HEK293 (cell line): ENCODE results near the gene PRKAB2.

Experiments
- BCL6B ChIP-seq: fragments of 450-650 bp; formaldehyde crosslinking; IDR thresholded peaks from 2 replicates; pipeline ENCODE4 v1.5.1; 2017; ENCODE audit warnings: missing biosample characterization, missing genetic modification characterization
- GLI2 ChIP-seq: fragments of 450-650 bp; formaldehyde crosslinking; IDR thresholded peaks from 2 replicates; pipeline ENCODE4; 2017; ENCODE audit warnings: missing biosample characterization, missing genetic modification characterization, low read depth, borderline replicate concordance
- IKZF3 ChIP-seq: fragments of 450-650 bp; IDR thresholded peaks from 2 replicates; pipeline ENCODE4 v1.5.0; 2018; ENCODE audit warnings: missing biosample characterization, mild to moderate bottlenecking, missing genetic modification characterization, moderate library complexity
- KLF10 ChIP-seq: fragments of 450-650 bp; IDR thresholded peaks from 2 replicates; pipeline ENCODE4 v1.5.1; 2018; ENCODE audit warnings: missing biosample characterization, mild to moderate bottlenecking, missing genetic modification characterization
- KLF16 ChIP-seq: fragments of 450-650 bp; formaldehyde crosslinking; IDR thresholded peaks from 2 replicates; pipeline ENCODE4 v1.5.1; 2017; ENCODE audit warnings: missing biosample characterization, missing genetic modification characterization
- MEIS1 ChIP-seq: sonication (generic); formaldehyde crosslinking; IDR thresholded peaks from 2 replicates; pipeline ENCODE4 v1.8.1; 2022; ENCODE audit warnings: missing genetic modification reagents, mild to moderate bottlenecking, borderline replicate concordance
- RBAK ChIP-seq: fragments of 450-650 bp; formaldehyde crosslinking; IDR thresholded peaks from 2 replicates; pipeline ENCODE4 v1.5.1; 2016; ENCODE audit warnings: missing biosample characterization, missing genetic modification characterization
- TCF7L2 ChIP-seq: IDR thresholded peaks from 2 replicates; pipeline ENCODE4 v1.6.1; 2011; ENCODE audit warnings: low read depth, mild to moderate bottlenecking, inconsistent platforms, low read length, moderate library complexity, borderline replicate concordance
- ZFP41 ChIP-seq: fragments of 450-650 bp; formaldehyde crosslinking; IDR thresholded peaks from 2 replicates; pipeline ENCODE4 v1.5.1; 2016; ENCODE audit warnings: missing biosample characterization, missing genetic modification characterization, borderline replicate concordance
- ZIC2 ChIP-seq: fragments of 450-650 bp; formaldehyde crosslinking; IDR thresholded peaks from 2 replicates; pipeline ENCODE4 v1.5.1; 2016; ENCODE audit warnings: missing biosample characterization, missing genetic modification characterization
- ZNF114 ChIP-seq: fragments of 450-650 bp; formaldehyde crosslinking; IDR thresholded peaks from 2 replicates; pipeline ENCODE4 v1.5.0; 2017; ENCODE audit warnings: missing biosample characterization, missing genetic modification characterization
- ZNF221 ChIP-seq: fragments of 450-650 bp; formaldehyde crosslinking; IDR thresholded peaks from 2 replicates; pipeline ENCODE4 v1.5.1; 2017; ENCODE audit warnings: missing biosample characterization, missing genetic modification characterization, borderline replicate concordance
- ZNF248 ChIP-seq: fragments of 450-650 bp; formaldehyde crosslinking; IDR thresholded peaks from 2 replicates; pipeline ENCODE4 v1.5.1; 2017; ENCODE audit warnings: missing biosample characterization, missing genetic modification characterization
- ZNF391 ChIP-seq: fragments of 450-650 bp; formaldehyde crosslinking; IDR thresholded peaks from 2 replicates; pipeline ENCODE4 v1.5.1; 2016; ENCODE audit warnings: low read depth, missing biosample characterization, missing genetic modification characterization, borderline replicate concordance
- ZNF423 ChIP-seq: fragments of 450-650 bp; formaldehyde crosslinking; IDR thresholded peaks from 2 replicates; pipeline ENCODE4 v1.5.1; 2016; ENCODE audit warnings: missing biosample characterization, missing genetic modification characterization
- ZNF433 ChIP-seq: fragments of 450-650 bp; formaldehyde crosslinking; IDR thresholded peaks from 2 replicates; pipeline ENCODE4 v1.5.1; 2016; ENCODE audit warnings: missing biosample characterization, missing genetic modification characterization, low read depth
- ZNF473 ChIP-seq: fragments of 450-650 bp; formaldehyde crosslinking; IDR thresholded peaks from 2 replicates; pipeline ENCODE4 v1.5.1; 2017; ENCODE audit warnings: missing biosample characterization, missing genetic modification characterization
- ZNF558 ChIP-seq: fragments of 450-650 bp; formaldehyde crosslinking; IDR thresholded peaks from 2 replicates; pipeline ENCODE4 v1.5.1; 2016; ENCODE audit warnings: missing biosample characterization, missing genetic modification characterization
- ZNF585B ChIP-seq: fragments of 450-650 bp; formaldehyde crosslinking; IDR thresholded peaks from 2 replicates; pipeline ENCODE4 v1.5.1; 2016; ENCODE audit warnings: missing biosample characterization, missing genetic modification characterization
- ZNF610 ChIP-seq: fragments of 450-650 bp; formaldehyde crosslinking; IDR thresholded peaks from 2 replicates; pipeline ENCODE4 v1.5.1; 2016; ENCODE audit warnings: missing biosample characterization, missing genetic modification characterization, borderline replicate concordance
- ZNF654 ChIP-seq: fragments of 450-650 bp; formaldehyde crosslinking; IDR thresholded peaks from 2 replicates; pipeline ENCODE4 v1.5.1; 2016; ENCODE audit warnings: low read depth, missing biosample characterization, missing genetic modification characterization
- ZNF692 ChIP-seq: fragments of 450-650 bp; formaldehyde crosslinking; IDR thresholded peaks from 2 replicates; pipeline ENCODE4 v1.5.1; 2016; ENCODE audit warnings: missing biosample characterization, missing genetic modification characterization
- ZNF747 ChIP-seq: fragments of 450-650 bp; formaldehyde crosslinking; IDR thresholded peaks from 2 replicates; pipeline ENCODE4 v1.5.1; 2016; ENCODE audit warnings: missing biosample characterization, missing genetic modification characterization
- ZNF76 ChIP-seq: fragments of 450-650 bp; formaldehyde crosslinking; IDR thresholded peaks from 2 replicates; pipeline ENCODE4; 2016; ENCODE audit warnings: low read depth, missing biosample characterization, missing genetic modification characterization, borderline replicate concordance
- ZNF768 ChIP-seq: fragments of 450-650 bp; formaldehyde crosslinking; IDR thresholded peaks from 2 replicates; pipeline ENCODE4 v1.5.1; 2018; ENCODE audit warnings: missing biosample characterization, mild to moderate bottlenecking, missing genetic modification characterization
- ZNF830 ChIP-seq: fragments of 450-650 bp; IDR thresholded peaks from 2 replicates; pipeline ENCODE4 v1.5.0; 2018; ENCODE audit warnings: missing biosample characterization, missing genetic modification characterization, low read depth, mild to moderate bottlenecking, moderate library complexity
- TF ChIP-seq, protein P1 (sequence below): fragments of 450-650 bp; formaldehyde crosslinking; IDR thresholded peaks from 2 replicates; pipeline ENCODE4 v1.5.1; 2017; ENCODE audit warnings: missing biosample characterization, missing genetic modification characterization
- TF ChIP-seq, protein P2 (sequence below): fragments of 450-650 bp; formaldehyde crosslinking; IDR thresholded peaks from 2 replicates; pipeline ENCODE4 v1.5.1; 2016; ENCODE audit warnings: missing biosample characterization, missing genetic modification characterization
- TF ChIP-seq, protein P3 (sequence below): fragments of 450-650 bp; formaldehyde crosslinking; IDR thresholded peaks from 2 replicates; pipeline ENCODE4 v1.5.1; 2017; ENCODE audit warnings: missing biosample characterization, missing genetic modification characterization

Gene PRKAB2

DNA sequence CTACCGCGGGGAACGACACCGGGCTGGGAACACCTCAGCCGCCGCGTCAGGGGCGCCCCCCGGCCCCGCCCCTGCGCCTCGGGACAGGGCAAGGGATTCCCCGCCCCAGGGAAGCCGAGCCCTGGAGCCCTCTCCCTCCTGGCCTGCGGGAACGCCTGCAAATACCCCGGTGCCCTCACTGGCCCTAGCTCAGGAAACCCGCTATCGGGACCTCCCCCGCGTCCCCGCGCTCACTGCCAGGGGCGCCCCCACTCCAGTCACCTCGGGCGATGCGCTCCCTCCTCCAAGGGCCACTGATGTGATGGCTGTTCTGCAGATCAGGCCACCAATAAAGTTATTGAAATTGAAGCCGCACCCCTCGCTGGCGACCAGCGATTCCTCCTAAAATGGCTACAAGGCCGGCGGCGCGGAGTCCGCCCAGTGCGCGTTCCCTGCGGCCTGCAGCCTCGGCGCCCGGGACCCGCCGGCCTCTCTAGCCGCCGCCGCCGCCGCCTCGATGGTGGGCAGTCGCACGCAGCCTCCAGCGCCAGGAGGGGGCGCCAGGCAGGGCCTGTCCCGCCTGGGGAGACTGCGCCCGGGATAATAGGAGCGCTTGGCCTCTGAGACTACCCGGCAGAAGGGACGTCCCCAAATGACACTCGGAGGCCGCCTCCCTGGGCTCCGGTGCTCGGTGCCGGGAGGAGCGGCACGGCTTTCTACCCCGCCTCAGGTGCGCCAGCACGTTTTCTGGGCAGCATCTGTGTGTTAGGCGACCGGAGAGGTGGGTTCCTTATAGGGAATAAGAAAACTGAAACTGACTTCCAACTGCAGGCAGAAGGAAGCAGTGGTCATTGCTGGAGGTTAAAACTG lies at the start of gene PRKAB2 (continued):
- TF ChIP-seq ZNF391: no peak
- peak; percentile 91 for TF ChIP-seq ZNF692 (tag by site-specific recombination)
- no peak for TF ChIP-seq BCL6B (tag by site-specific recombination)
- no peak for TF ChIP-seq ZNF768 (tag by site-specific recombination)
- TF ChIP-seq ZNF610: peak; percentile 31; the same call in 1 of the 2 replicates
- no peak for TF ChIP-seq RBAK (tag by site-specific recombination)
- TF ChIP-seq ZNF654 (tag by site-specific recombination): no peak; the same call in 1 of the 2 replicates
- TF ChIP-seq, protein P1, sequence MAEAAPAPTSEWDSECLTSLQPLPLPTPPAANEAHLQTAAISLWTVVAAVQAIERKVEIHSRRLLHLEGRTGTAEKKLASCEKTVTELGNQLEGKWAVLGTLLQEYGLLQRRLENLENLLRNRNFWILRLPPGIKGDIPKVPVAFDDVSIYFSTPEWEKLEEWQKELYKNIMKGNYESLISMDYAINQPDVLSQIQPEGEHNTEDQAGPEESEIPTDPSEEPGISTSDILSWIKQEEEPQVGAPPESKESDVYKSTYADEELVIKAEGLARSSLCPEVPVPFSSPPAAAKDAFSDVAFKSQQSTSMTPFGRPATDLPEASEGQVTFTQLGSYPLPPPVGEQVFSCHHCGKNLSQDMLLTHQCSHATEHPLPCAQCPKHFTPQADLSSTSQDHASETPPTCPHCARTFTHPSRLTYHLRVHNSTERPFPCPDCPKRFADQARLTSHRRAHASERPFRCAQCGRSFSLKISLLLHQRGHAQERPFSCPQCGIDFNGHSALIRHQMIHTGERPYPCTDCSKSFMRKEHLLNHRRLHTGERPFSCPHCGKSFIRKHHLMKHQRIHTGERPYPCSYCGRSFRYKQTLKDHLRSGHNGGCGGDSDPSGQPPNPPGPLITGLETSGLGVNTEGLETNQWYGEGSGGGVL (tag by site-specific recombination): peak; percentile 92
- TF ChIP-seq, protein P2, sequence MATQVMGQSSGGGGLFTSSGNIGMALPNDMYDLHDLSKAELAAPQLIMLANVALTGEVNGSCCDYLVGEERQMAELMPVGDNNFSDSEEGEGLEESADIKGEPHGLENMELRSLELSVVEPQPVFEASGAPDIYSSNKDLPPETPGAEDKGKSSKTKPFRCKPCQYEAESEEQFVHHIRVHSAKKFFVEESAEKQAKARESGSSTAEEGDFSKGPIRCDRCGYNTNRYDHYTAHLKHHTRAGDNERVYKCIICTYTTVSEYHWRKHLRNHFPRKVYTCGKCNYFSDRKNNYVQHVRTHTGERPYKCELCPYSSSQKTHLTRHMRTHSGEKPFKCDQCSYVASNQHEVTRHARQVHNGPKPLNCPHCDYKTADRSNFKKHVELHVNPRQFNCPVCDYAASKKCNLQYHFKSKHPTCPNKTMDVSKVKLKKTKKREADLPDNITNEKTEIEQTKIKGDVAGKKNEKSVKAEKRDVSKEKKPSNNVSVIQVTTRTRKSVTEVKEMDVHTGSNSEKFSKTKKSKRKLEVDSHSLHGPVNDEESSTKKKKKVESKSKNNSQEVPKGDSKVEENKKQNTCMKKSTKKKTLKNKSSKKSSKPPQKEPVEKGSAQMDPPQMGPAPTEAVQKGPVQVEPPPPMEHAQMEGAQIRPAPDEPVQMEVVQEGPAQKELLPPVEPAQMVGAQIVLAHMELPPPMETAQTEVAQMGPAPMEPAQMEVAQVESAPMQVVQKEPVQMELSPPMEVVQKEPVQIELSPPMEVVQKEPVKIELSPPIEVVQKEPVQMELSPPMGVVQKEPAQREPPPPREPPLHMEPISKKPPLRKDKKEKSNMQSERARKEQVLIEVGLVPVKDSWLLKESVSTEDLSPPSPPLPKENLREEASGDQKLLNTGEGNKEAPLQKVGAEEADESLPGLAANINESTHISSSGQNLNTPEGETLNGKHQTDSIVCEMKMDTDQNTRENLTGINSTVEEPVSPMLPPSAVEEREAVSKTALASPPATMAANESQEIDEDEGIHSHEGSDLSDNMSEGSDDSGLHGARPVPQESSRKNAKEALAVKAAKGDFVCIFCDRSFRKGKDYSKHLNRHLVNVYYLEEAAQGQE: 0 out of 2 replicates have a peak, but pooled peaks have one; percentile 12
- TF ChIP-seq ZNF473: no peak
- no peak for TF ChIP-seq ZNF830 (tag by site-specific recombination)
- peak; percentile 47; the same call in 1 of the 2 replicates for TF ChIP-seq ZNF558 (tag by site-specific recombination)
- TF ChIP-seq IKZF3 (tag by site-specific recombination): peak; percentile 87
- no peak for TF ChIP-seq ZNF747 (tag by site-specific recombination)
- peak; percentile 86 for TF ChIP-seq ZNF76 (tag by site-specific recombination)
- no peak for TF ChIP-seq ZNF221 (tag by site-specific recombination)
- peak; percentile 84 for TF ChIP-seq ZIC2 (tag by site-specific recombination)
- TF ChIP-seq ZNF423 (tag by site-specific recombination): peak; percentile 44; the same call in 1 of the 2 replicates
- TF ChIP-seq GLI2 (tag by site-specific recombination): no peak
- peak; percentile 97 for TF ChIP-seq KLF10 (tag by site-specific recombination)
- no peak for TF ChIP-seq ZNF433 (tag by site-specific recombination)
- TF ChIP-seq TCF7L2: peak; percentile 13; the same call in 1 of the 2 replicates
- 0 out of 2 replicates have a peak, but pooled peaks have one; percentile 42 for TF ChIP-seq MEIS1 (CRISPR knock-in tag)
- 0 out of 2 replicates have a peak, but pooled peaks have one; percentile 3 for TF ChIP-seq ZNF585B
- no peak for TF ChIP-seq ZNF114 (tag by site-specific recombination)
- no peak for TF ChIP-seq ZNF248 (tag by site-specific recombination)
- TF ChIP-seq, protein P3, sequence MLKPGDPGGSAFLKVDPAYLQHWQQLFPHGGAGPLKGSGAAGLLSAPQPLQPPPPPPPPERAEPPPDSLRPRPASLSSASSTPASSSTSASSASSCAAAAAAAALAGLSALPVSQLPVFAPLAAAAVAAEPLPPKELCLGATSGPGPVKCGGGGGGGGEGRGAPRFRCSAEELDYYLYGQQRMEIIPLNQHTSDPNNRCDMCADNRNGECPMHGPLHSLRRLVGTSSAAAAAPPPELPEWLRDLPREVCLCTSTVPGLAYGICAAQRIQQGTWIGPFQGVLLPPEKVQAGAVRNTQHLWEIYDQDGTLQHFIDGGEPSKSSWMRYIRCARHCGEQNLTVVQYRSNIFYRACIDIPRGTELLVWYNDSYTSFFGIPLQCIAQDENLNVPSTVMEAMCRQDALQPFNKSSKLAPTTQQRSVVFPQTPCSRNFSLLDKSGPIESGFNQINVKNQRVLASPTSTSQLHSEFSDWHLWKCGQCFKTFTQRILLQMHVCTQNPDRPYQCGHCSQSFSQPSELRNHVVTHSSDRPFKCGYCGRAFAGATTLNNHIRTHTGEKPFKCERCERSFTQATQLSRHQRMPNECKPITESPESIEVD: no peak
- TF ChIP-seq ZFP41: no peak
- peak; percentile 98 for TF ChIP-seq KLF16
